ENCODE data around the gene SNX8.

DNA sequence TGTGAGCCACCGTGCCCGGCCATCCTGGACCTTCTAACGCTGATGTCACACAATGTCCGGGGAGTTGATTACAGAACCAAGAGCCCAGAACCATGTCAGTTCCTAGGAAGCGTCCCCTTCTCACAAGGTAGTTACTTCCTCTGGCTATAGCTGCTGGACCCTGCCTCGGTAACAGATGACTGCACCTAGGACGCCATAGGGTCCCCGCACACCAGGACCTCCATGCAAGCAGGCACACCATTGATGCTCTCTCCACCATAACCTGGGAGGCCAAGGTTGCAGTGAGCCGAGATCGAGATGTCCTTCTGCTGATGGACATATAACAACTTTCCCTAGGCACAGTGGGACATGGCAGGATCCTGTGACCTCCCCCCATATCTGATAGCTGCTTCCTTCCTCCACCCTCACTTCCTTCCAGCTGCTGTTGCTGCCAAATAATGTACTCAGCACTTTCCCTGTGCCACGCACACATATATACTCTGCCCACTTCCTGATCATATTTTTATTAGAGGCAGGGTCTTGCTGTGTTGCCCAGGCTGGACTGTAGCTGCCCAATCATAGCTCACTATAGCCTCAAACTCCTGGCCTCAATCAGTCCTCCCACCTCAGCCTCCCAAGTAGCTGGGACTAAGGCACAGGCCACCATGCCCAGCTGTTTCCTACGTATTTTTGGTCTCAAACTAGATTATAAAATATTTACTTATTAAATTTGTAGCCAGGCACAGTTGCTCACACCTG, 3.5 kb upstream of the SNX8 start:
- TF ChIP-seq, protein P1, sequence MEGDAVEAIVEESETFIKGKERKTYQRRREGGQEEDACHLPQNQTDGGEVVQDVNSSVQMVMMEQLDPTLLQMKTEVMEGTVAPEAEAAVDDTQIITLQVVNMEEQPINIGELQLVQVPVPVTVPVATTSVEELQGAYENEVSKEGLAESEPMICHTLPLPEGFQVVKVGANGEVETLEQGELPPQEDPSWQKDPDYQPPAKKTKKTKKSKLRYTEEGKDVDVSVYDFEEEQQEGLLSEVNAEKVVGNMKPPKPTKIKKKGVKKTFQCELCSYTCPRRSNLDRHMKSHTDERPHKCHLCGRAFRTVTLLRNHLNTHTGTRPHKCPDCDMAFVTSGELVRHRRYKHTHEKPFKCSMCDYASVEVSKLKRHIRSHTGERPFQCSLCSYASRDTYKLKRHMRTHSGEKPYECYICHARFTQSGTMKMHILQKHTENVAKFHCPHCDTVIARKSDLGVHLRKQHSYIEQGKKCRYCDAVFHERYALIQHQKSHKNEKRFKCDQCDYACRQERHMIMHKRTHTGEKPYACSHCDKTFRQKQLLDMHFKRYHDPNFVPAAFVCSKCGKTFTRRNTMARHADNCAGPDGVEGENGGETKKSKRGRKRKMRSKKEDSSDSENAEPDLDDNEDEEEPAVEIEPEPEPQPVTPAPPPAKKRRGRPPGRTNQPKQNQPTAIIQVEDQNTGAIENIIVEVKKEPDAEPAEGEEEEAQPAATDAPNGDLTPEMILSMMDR (IDR thresholded peaks at IDR 0.05), result no peak
- no peak for TF ChIP-seq POLR2AphosphoS5 (IDR thresholded peaks at IDR 0.05)

Data from prostate gland (tissue), 2 donors.